HG03457 (cell line): ENCODE measurements around the gene KCNJ16.

Source experiments
- ATAC-seq: cut with Tn5 transposase; IDR thresholded peaks from one replicate; pipeline ENCODE4 v1.9.1; 2021; ENCODE audit warnings: moderate number of reproducible peaks; ENCODE audit not compliant: unreplicated experiment

KCNJ16 gene

GRCh38 chr17:70095455-70095854 lies 20.4 kb downstream of the KCNJ16 start:
- ATAC-seq: no peak

GRCh38 chr17:70096861-70097260 lies 21.8 kb downstream of the KCNJ16 start:
- ATAC-seq: no peak

- ATAC-seq: no peak
Observed at GRCh38 chr17:70098030-70098429, 23.0 kb downstream of the KCNJ16 start.

- ATAC-seq: no peak
Observed at GRCh38 chr17:70099294-70099693, 24.3 kb downstream of the KCNJ16 start.

GRCh38 chr17:70099884-70100283 lies 24.9 kb downstream of the KCNJ16 start:
- no peak for ATAC-seq

GRCh38 chr17:70100983-70101382 lies 26.0 kb downstream of the KCNJ16 start:
- ATAC-seq: no peak

- ATAC-seq: no peak
Observed at GRCh38 chr17:70102531-70102930, 27.5 kb downstream of the KCNJ16 start.

GRCh38 chr17:70104791-70105523 lies 29.9 kb downstream of the KCNJ16 start:
- ATAC-seq: no peak

- no peak for ATAC-seq
Observed at GRCh38 chr17:70105641-70106040, 30.6 kb downstream of the KCNJ16 start.

GRCh38 chr17:70106551-70106950 lies 31.5 kb downstream of the KCNJ16 start:
- no peak for ATAC-seq

- ATAC-seq: no peak
Observed at GRCh38 chr17:70107441-70107840, 32.4 kb downstream of the KCNJ16 start.

GRCh38 chr17:70107904-70108565 lies 33.0 kb downstream of the KCNJ16 start:
- ATAC-seq: no peak

- ATAC-seq: no peak
Observed at GRCh38 chr17:70109497-70109896, 34.5 kb downstream of the KCNJ16 start.

- ATAC-seq: no peak
Observed at GRCh38 chr17:70110443-70110880, 35.4 kb downstream of the KCNJ16 start.

- no peak for ATAC-seq
Observed at GRCh38 chr17:70111201-70111600, 36.2 kb downstream of the KCNJ16 start.

GRCh38 chr17:70114405-70114804 lies 39.4 kb downstream of the KCNJ16 start:
- ATAC-seq: no peak

- no peak for ATAC-seq
Observed at GRCh38 chr17:70115126-70115525, 40.1 kb downstream of the KCNJ16 start.

GRCh38 chr17:70116919-70117318 lies 41.9 kb downstream of the KCNJ16 start:
- ATAC-seq: no peak

GRCh38 chr17:70119545-70119944 lies 44.5 kb downstream of the KCNJ16 start:
- no peak for ATAC-seq

- ATAC-seq: no peak
Observed at GRCh38 chr17:70119983-70120382, 45.0 kb downstream of the KCNJ16 start.

- ATAC-seq: no peak
Observed at GRCh38 chr17:70120425-70120824, 45.4 kb downstream of the KCNJ16 start.

GRCh38 chr17:70121126-70121525 lies 46.1 kb downstream of the KCNJ16 start:
- ATAC-seq: no peak

GRCh38 chr17:70123193-70123592 lies 48.2 kb downstream of the KCNJ16 start:
- no peak for ATAC-seq
